Epithelial cell of esophagus (primary cell): ENCODE results near the gene OR2A25.

ENCODE experiments used
- DNase-seq: peaks from one replicate; pipeline ENCODE4 v3.0.0; 2010; ENCODE audit warnings: low read depth
- H3K4me3 ChIP-seq: 2 replicates; pipeline ENCODE4 v1.5.1; 2011; ENCODE audit warnings: mild to moderate bottlenecking, low read length, control low read depth
- CTCF ChIP-seq: IDR thresholded peaks from 2 replicates; pipeline ENCODE4 v1.5.1; 2011; ENCODE audit warnings: low read depth, mild to moderate bottlenecking, low read length, control low read depth, inconsistent platforms; ENCODE audit not compliant: insufficient read depth; ENCODE audit errors: missing control alignments

OR2A25 gene

GRCh38 chr7:144069511-144069910 lies at the start of gene OR2A25:
Gene OR2A25, plus strand, starts transcription at chr7:144069811. Its CDS starts 4,409 bp downstream, at chr7:144074220.
- no peak within 1 kb of the TSS for H3K4me3 ChIP-seq
- DNase-seq, result no peak
- TF ChIP-seq CTCF, result no peak

- no peak for DNase-seq
- TF ChIP-seq CTCF, result no peak
- no peak overlapping the region for H3K4me3 ChIP-seq
Measured at GRCh38 chr7:144020340-144020739, 49.3 kb upstream of the OR2A25 start.

- no peak for DNase-seq
- no peak overlapping the region for H3K4me3 ChIP-seq
- no peak for TF ChIP-seq CTCF
Measured at GRCh38 chr7:144022169-144022568, 47.4 kb upstream of the OR2A25 start.

GRCh38 chr7:144023171-144023827 lies 46.3 kb upstream of the OR2A25 start:
- no peak overlapping the region for H3K4me3 ChIP-seq
- no peak for DNase-seq
- TF ChIP-seq CTCF, result no peak

GRCh38 chr7:144024213-144024612 lies 45.4 kb upstream of the OR2A25 start:
- DNase-seq, result no peak

GRCh38 chr7:144026203-144026883 lies 43.3 kb upstream of the OR2A25 start:
- no peak overlapping the region for H3K4me3 ChIP-seq
- no peak for TF ChIP-seq CTCF
- DNase-seq, result no peak

More at GRCh38 chr7:144024213-144024612, 45.4 kb upstream of the OR2A25 start:
- TF ChIP-seq CTCF, result no peak
- H3K4me3 ChIP-seq, result no peak overlapping the region
